ENCODE measurements around the gene APCDD1.
A peak's percentile ranks its signal among the peaks of the same experiment; 100 is the strongest.

The APCDD1 gene

GRCh38 chr18:10454681-10455557 is 484 bp downstream of the APCDD1 start:
- 0 out of 2 replicates have a peak, but pooled peaks have one; percentile 0 for TF ChIP-seq CTCF (IDR thresholded peaks at IDR 0.05; ENCODE audit: control insufficient read depth, extremely low read depth, insufficient read depth)
- no peak for DNase-seq (ENCODE audit: low read depth)
- H3K4me3 ChIP-seq (ENCODE audit: low read depth, low read length): peak overlapping the region; percentile 57

GRCh38 chr18:10455726-10456453 is 1.5 kb downstream of the APCDD1 start:
- no peak for DNase-seq (ENCODE audit: low read depth)
- no peak for TF ChIP-seq CTCF (IDR thresholded peaks at IDR 0.05; ENCODE audit: control insufficient read depth, extremely low read depth, insufficient read depth)
- H3K4me3 ChIP-seq (ENCODE audit: low read depth, low read length): no peak overlapping the region; the same call in 1 of the 2 replicates

- no peak for TF ChIP-seq CTCF (IDR thresholded peaks at IDR 0.05; ENCODE audit: control insufficient read depth, extremely low read depth, insufficient read depth)
- DNase-seq (ENCODE audit: low read depth): no peak
- no peak overlapping the region for H3K4me3 ChIP-seq (ENCODE audit: low read depth, low read length)
These were observed 2.3 kb downstream of the APCDD1 start for GRCh38 chr18:10456718-10457117.

- no peak overlapping the region for H3K4me3 ChIP-seq (ENCODE audit: low read depth, low read length)
- DNase-seq (ENCODE audit: low read depth): no peak
- no peak for TF ChIP-seq CTCF (IDR thresholded peaks at IDR 0.05; ENCODE audit: control insufficient read depth, extremely low read depth, insufficient read depth)
These were observed 2.7 kb downstream of the APCDD1 start for GRCh38 chr18:10457128-10457527.

GRCh38 chr18:10457767-10458166 is 3.3 kb downstream of the APCDD1 start:
- no peak overlapping the region for H3K4me3 ChIP-seq (ENCODE audit: low read depth, low read length)
- TF ChIP-seq CTCF (IDR thresholded peaks at IDR 0.05; ENCODE audit: control insufficient read depth, extremely low read depth, insufficient read depth): no peak
- DNase-seq (ENCODE audit: low read depth): no peak

GRCh38 chr18:10458691-10459090 is 4.3 kb downstream of the APCDD1 start:
- H3K4me3 ChIP-seq (ENCODE audit: low read depth, low read length): no peak overlapping the region
- no peak for TF ChIP-seq CTCF (IDR thresholded peaks at IDR 0.05; ENCODE audit: control insufficient read depth, extremely low read depth, insufficient read depth)
- DNase-seq (ENCODE audit: low read depth): no peak
